H1 (cell line): ENCODE measurements around the gene MACROD2. TPM values are rescaled to one million over a fixed set of nuclear protein-coding genes. Genes with fewer than 3 reads are reported as not detected.

Experiments
- RFX5 ChIP-seq: IDR thresholded peaks from 2 replicates; pipeline ENCODE4 v1.6.1; 2011; ENCODE audit warnings: low read depth, low read length, improper control_type of control experiment, borderline replicate concordance
- RXRA ChIP-seq: IDR thresholded peaks from 2 replicates; pipeline ENCODE4 v1.6.1; 2011; ENCODE audit warnings: low read depth, mild to moderate bottlenecking, low read length, moderate library complexity; ENCODE audit not compliant: insufficient read depth
- YY1 ChIP-seq: IDR thresholded peaks from 2 replicates; pipeline ENCODE4 v1.6.1; 2011; ENCODE audit warnings: low read depth, mild to moderate bottlenecking, low read length
- polyA plus RNA-seq, 7 experiments: library from polyadenylated mRNA; depleted of rRNA in 3 of 7; stranded (reverse) in 5 of 7; unstranded in 2 of 7; fragments of >200 nt in 5 of 7; fragments of 200-250 nt in 2 of 7; gene quantifications; 1 replicate in 5 of 7; 2 replicates in 1 of 7; 4 replicates in 1 of 7; pipeline versions ENCODE4 v1.2.1 to v1.2.3, GENCODE V29; 2011 to 2013; ENCODE audit warnings: missing spikeins in 2 of 7, mixed read lengths in 2 of 7
- total RNA-seq: library from RNA; stranded (reverse); fragmentation: NEBNext Ultra II Directional; extraction: Animal tissue kit (Norgen Biotek cat#: 25700); gene quantifications from 2 replicates; pipeline ENCODE4 v1.2.1, GENCODE V29; 2021
- TF ChIP-seq, protein P1 (sequence below): fragments of 300-600 bp; sonication (generic); IDR thresholded peaks from 2 replicates; pipeline ENCODE4 v1.7.1; 2012; ENCODE audit warnings: low read length, moderate library complexity, mild to moderate bottlenecking, inconsistent platforms; ENCODE audit not compliant: insufficient replicate concordance

MACROD2 gene
- total and polyA plus RNA-seq, 2 of the 8 experiments (the other 6 are each of a cell fraction or from before 2014, with no cell fraction given) = 0.70 to 3.9 TPM

DNA sequence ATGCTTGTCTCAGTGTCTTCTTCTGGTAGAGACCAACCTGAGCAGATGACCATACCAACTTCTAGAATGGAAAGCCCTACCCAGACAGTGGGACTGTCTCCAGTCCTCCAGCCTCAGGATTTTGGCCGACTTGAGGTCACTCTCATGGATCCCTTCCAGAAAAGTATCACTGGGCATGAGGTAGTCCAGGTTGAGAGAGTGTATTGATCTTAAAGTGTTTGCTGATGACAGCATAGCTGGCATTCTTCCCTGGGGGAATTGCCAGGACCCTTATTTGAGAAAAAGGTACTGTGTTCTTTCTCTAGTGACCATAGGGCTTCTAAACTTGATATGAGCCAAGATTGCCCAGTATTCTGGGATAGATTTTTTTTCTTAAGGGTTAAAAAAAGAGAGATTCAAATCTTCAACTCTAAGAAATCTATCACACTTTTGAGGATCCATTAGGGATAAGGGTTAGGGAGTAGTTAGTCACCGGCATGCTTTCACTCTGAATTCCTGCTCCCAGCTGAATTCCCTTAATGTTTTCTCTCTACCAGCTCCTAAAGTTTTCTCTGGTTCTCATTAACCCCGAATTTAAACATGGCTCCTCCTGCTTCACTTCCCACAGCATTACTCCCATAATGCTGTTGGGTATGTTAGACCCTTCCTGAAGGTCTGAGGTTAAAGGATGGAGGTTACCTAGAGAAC lies 415.7 kb downstream of the MACROD2 start (continued):
- TF ChIP-seq, protein P1, sequence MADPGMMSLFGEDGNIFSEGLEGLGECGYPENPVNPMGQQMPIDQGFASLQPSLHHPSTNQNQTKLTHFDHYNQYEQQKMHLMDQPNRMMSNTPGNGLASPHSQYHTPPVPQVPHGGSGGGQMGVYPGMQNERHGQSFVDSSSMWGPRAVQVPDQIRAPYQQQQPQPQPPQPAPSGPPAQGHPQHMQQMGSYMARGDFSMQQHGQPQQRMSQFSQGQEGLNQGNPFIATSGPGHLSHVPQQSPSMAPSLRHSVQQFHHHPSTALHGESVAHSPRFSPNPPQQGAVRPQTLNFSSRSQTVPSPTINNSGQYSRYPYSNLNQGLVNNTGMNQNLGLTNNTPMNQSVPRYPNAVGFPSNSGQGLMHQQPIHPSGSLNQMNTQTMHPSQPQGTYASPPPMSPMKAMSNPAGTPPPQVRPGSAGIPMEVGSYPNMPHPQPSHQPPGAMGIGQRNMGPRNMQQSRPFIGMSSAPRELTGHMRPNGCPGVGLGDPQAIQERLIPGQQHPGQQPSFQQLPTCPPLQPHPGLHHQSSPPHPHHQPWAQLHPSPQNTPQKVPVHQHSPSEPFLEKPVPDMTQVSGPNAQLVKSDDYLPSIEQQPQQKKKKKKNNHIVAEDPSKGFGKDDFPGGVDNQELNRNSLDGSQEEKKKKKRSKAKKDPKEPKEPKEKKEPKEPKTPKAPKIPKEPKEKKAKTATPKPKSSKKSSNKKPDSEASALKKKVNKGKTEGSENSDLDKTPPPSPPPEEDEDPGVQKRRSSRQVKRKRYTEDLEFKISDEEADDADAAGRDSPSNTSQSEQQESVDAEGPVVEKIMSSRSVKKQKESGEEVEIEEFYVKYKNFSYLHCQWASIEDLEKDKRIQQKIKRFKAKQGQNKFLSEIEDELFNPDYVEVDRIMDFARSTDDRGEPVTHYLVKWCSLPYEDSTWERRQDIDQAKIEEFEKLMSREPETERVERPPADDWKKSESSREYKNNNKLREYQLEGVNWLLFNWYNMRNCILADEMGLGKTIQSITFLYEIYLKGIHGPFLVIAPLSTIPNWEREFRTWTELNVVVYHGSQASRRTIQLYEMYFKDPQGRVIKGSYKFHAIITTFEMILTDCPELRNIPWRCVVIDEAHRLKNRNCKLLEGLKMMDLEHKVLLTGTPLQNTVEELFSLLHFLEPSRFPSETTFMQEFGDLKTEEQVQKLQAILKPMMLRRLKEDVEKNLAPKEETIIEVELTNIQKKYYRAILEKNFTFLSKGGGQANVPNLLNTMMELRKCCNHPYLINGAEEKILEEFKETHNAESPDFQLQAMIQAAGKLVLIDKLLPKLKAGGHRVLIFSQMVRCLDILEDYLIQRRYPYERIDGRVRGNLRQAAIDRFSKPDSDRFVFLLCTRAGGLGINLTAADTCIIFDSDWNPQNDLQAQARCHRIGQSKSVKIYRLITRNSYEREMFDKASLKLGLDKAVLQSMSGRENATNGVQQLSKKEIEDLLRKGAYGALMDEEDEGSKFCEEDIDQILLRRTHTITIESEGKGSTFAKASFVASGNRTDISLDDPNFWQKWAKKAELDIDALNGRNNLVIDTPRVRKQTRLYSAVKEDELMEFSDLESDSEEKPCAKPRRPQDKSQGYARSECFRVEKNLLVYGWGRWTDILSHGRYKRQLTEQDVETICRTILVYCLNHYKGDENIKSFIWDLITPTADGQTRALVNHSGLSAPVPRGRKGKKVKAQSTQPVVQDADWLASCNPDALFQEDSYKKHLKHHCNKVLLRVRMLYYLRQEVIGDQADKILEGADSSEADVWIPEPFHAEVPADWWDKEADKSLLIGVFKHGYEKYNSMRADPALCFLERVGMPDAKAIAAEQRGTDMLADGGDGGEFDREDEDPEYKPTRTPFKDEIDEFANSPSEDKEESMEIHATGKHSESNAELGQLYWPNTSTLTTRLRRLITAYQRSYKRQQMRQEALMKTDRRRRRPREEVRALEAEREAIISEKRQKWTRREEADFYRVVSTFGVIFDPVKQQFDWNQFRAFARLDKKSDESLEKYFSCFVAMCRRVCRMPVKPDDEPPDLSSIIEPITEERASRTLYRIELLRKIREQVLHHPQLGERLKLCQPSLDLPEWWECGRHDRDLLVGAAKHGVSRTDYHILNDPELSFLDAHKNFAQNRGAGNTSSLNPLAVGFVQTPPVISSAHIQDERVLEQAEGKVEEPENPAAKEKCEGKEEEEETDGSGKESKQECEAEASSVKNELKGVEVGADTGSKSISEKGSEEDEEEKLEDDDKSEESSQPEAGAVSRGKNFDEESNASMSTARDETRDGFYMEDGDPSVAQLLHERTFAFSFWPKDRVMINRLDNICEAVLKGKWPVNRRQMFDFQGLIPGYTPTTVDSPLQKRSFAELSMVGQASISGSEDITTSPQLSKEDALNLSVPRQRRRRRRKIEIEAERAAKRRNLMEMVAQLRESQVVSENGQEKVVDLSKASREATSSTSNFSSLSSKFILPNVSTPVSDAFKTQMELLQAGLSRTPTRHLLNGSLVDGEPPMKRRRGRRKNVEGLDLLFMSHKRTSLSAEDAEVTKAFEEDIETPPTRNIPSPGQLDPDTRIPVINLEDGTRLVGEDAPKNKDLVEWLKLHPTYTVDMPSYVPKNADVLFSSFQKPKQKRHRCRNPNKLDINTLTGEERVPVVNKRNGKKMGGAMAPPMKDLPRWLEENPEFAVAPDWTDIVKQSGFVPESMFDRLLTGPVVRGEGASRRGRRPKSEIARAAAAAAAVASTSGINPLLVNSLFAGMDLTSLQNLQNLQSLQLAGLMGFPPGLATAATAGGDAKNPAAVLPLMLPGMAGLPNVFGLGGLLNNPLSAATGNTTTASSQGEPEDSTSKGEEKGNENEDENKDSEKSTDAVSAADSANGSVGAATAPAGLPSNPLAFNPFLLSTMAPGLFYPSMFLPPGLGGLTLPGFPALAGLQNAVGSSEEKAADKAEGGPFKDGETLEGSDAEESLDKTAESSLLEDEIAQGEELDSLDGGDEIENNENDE = no peak
- TF ChIP-seq RFX5 = no peak
- no peak for TF ChIP-seq YY1
- no peak for TF ChIP-seq RXRA
